Measurements from ENCODE around the gene WT1. TPM values are rescaled to one million over a fixed set of nuclear protein-coding genes. Genes with fewer than 3 reads are reported as not detected.

The WT1 gene
- total and polyA plus RNA-seq, 2 of the 4 experiments (the other 2 are of a cell fraction) = not detected

- WGBS, 2 experiments (ENCODE audit: extremely low coverage in 2 of 2, insufficient read length in 1 of 2) = 14% methylated on average over 1 of the region's 7 CpGs; no CpG with 5 or more reads in 1 of the 2 experiments
- Histone ChIP-seq H4K8ac (ENCODE audit: low read depth in 2 of 2, low read length in 2 of 2) (no peak overlapping the region), H2BK5ac (ENCODE audit: low read depth, low read length, poor library complexity, severe bottlenecking) (no peak overlapping the region), H4K5ac (ENCODE audit: low read depth, low read length) (no peak overlapping the region), H3K27me3 (ENCODE audit: control insufficient read depth, insufficient read depth, low read length) (peaks cover 1% of the 10 kb centered on the region; the same call in 1 of the 2 replicates), H3K4me3 (ENCODE audit: insufficient read depth, low read depth, low read length) (no peak overlapping the region), H3K9ac (ENCODE audit: low read depth, low read length) (no peak overlapping the region), H3K79me1 (ENCODE audit: low read depth in 1 of 2, low read length in 2 of 2) (no peaks in the 10 kb centered on the region), H3K4me2 (ENCODE audit: low read depth, low read length) (no peak overlapping the region), H3K9me1 (ENCODE audit: insufficient read depth, low read length) (no peaks in the 10 kb centered on the region), H3K56ac (ENCODE audit: extremely low read depth, insufficient read depth, low read length) (no peak overlapping the region), H3K27ac (ENCODE audit: insufficient read depth, low read length) (no peak overlapping the region), H2AFZ (replicated peaks; ENCODE audit: low read length, poor library complexity) (no peak overlapping the region), H2BK20ac (ENCODE audit: low read depth, low read length) (no peak overlapping the region), H2BK15ac (ENCODE audit: low read depth, low read length) (no peak overlapping the region), H3K23ac (ENCODE audit: low read depth, low read length) (no peak overlapping the region), H3K36me3 (ENCODE audit: control insufficient read depth, insufficient read depth, low read length) (no peaks in the 10 kb centered on the region), H2BK120ac (ENCODE audit: low read depth, low read length) (no peak overlapping the region), H4K91ac (ENCODE audit: insufficient read depth, low read depth, low read length) (no peak overlapping the region), H2AK5ac (ENCODE audit: low read depth, low read length) (no peak overlapping the region), H3K4ac (ENCODE audit: low read depth, low read length) (no peak overlapping the region), H3K14ac (replicated peaks; ENCODE audit: low read depth, low read length) (no peak overlapping the region), H3K4me1 (ENCODE audit: control insufficient read depth, insufficient read depth, low read length) (no peaks in the 10 kb centered on the region), H4K20me1 (ENCODE audit: insufficient read depth, low read length) (no peaks in the 10 kb centered on the region), H3K9me3 (ENCODE audit: control insufficient read depth, insufficient read depth, low read length) (no peaks in the 10 kb centered on the region), H2AK9ac (replicated peaks; ENCODE audit: low read depth, low read length, poor library complexity) (no peak overlapping the region), H3K18ac (ENCODE audit: low read depth, low read length) (no peak overlapping the region)
- DNase-seq (no peak), ATAC-seq (ENCODE audit: low read depth) (no peak)
- TF ChIP-seq RCOR1 (IDR thresholded peaks at IDR 0.05; ENCODE audit: insufficient replicate concordance, low read length) (no peak), SMC3 (IDR thresholded peaks at IDR 0.05; ENCODE audit: low read depth, low read length) (no peak), ELK1 (IDR thresholded peaks at IDR 0.05; ENCODE audit: borderline replicate concordance, low read depth, low read length) (no peak), MAFK (IDR thresholded peaks at IDR 0.05; ENCODE audit: low read depth, low read length) (no peak), RFX5 (IDR thresholded peaks at IDR 0.05; ENCODE audit: low read depth, low read length) (no peak), RAD21 (IDR thresholded peaks at IDR 0.05; ENCODE audit: low read length) (no peak), MAZ (IDR thresholded peaks at IDR 0.05; ENCODE audit: borderline replicate concordance, low read depth, low read length) (no peak), FOS (IDR thresholded peaks at IDR 0.05; ENCODE audit: low read depth, low read length) (no peak), BHLHE40 (IDR thresholded peaks at IDR 0.05; ENCODE audit: low read depth, low read length) (no peak), CHD1 (IDR thresholded peaks at IDR 0.05; ENCODE audit: low read depth, low read length) (no peak)
- TF ChIP-seq, protein P1, sequence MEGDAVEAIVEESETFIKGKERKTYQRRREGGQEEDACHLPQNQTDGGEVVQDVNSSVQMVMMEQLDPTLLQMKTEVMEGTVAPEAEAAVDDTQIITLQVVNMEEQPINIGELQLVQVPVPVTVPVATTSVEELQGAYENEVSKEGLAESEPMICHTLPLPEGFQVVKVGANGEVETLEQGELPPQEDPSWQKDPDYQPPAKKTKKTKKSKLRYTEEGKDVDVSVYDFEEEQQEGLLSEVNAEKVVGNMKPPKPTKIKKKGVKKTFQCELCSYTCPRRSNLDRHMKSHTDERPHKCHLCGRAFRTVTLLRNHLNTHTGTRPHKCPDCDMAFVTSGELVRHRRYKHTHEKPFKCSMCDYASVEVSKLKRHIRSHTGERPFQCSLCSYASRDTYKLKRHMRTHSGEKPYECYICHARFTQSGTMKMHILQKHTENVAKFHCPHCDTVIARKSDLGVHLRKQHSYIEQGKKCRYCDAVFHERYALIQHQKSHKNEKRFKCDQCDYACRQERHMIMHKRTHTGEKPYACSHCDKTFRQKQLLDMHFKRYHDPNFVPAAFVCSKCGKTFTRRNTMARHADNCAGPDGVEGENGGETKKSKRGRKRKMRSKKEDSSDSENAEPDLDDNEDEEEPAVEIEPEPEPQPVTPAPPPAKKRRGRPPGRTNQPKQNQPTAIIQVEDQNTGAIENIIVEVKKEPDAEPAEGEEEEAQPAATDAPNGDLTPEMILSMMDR (conservative IDR thresholded peaks at IDR 0.05; ENCODE audit: low read depth, low read length) = no peak
- ChIA-PET POLR2A (ENCODE audit: unreplicated experiment) (no interaction called here), CTCF (no interaction called here)
- dilution Hi-C loops (cut with HindIII; ENCODE audit: low sequenced_read_pairs, unreplicated experiment) (no loop called here), intact Hi-C loops (cut with micrococcal nuclease) (no loop called here), in situ Hi-C loops (cut with MboI; ENCODE audit: low sequenced_read_pairs) (no loop called here)
- BruUV-seq (replicated peaks) = no TSS peak
Measured at GRCh38 chr11:32396331-32396730, 39.0 kb downstream of the WT1 start.
